Endothelial cell of umbilical vein (primary cell): Measurements from ENCODE around the gene CDC37L1.
"Not testable (repeated sequence)": the region's sequence is repeated elsewhere in the genome, so short reads cannot be mapped to it uniquely, and the experiment has no call there.

ENCODE experiments used
- CTCF ChIP-seq, 2 donors: IDR thresholded peaks; 1 replicate in 1 of 2; 2 replicates in 1 of 2; pipeline ENCODE4 v1.5.1; 2011; ENCODE audit warnings: low read length in 2 of 2, mild to moderate bottlenecking in 2 of 2, moderate library complexity in 2 of 2, control low read depth in 1 of 2, inconsistent platforms in 1 of 2, low read depth in 1 of 2; ENCODE audit not compliant: insufficient read depth in 1 of 2; ENCODE audit errors: extremely low read depth in 1 of 2
- EZH2 ChIP-seq: IDR thresholded peaks from 2 replicates; pipeline ENCODE4 v1.6.1; 2012; ENCODE audit warnings: borderline replicate concordance, low read depth, mild to moderate bottlenecking, moderate library complexity, low read length, inconsistent platforms; ENCODE audit not compliant: severe bottlenecking
- FOS ChIP-seq: IDR thresholded peaks from 2 replicates; pipeline ENCODE4 v1.6.1; 2011; ENCODE audit warnings: mild to moderate bottlenecking, low read length, moderate library complexity, borderline replicate concordance; ENCODE audit not compliant: insufficient read depth
- GATA2 ChIP-seq: IDR thresholded peaks from 2 replicates; pipeline ENCODE4 v1.7.0; 2011; ENCODE audit warnings: low read depth, mild to moderate bottlenecking, moderate library complexity, mixed read lengths, low read length; ENCODE audit not compliant: insufficient read length, insufficient read depth
- JUN ChIP-seq: IDR thresholded peaks from 2 replicates; pipeline ENCODE4 v1.6.1; 2011; ENCODE audit warnings: borderline replicate concordance, low read depth; ENCODE audit not compliant: insufficient read length, insufficient read depth
- MAX ChIP-seq: IDR thresholded peaks from 2 replicates; pipeline ENCODE4 v1.6.1; 2011; ENCODE audit not compliant: insufficient read depth, insufficient read length
- MYC ChIP-seq: IDR thresholded peaks from one replicate; pipeline ENCODE4 v1.6.1; 2011; ENCODE audit warnings: mild to moderate bottlenecking, low read depth, low read length
- POLR2A ChIP-seq: IDR thresholded peaks from 2 replicates; pipeline ENCODE4 v1.6.1; 2012; ENCODE audit warnings: low read depth, mild to moderate bottlenecking, control low read depth, low read length
- POLR2AphosphoS5 ChIP-seq: IDR thresholded peaks from 2 replicates; pipeline ENCODE4 v1.6.1; 2012; ENCODE audit warnings: low read depth, mild to moderate bottlenecking, control low read depth, low read length, moderate library complexity; ENCODE audit not compliant: insufficient read depth

GRCh38 chr9:4660665-4661064 is 18.7 kb upstream of the CDC37L1 start:
- TF ChIP-seq POLR2A; CTCF (IDR thresholded peaks at IDR 0.05; ENCODE audit: extremely low read depth in 1 of 2, insufficient read depth in 1 of 2, low read depth in 1 of 2, low read length in 2 of 2); POLR2AphosphoS5; MYC; JUN; EZH2; MAX; GATA2; FOS: not testable (repeated sequence)
